ENCODE measurements around the gene PTPN9.
"Not testable (repeated sequence)": the region's sequence is repeated elsewhere in the genome, so short reads cannot be mapped to it uniquely, and the experiment has no call there.

Gene PTPN9

DNA sequence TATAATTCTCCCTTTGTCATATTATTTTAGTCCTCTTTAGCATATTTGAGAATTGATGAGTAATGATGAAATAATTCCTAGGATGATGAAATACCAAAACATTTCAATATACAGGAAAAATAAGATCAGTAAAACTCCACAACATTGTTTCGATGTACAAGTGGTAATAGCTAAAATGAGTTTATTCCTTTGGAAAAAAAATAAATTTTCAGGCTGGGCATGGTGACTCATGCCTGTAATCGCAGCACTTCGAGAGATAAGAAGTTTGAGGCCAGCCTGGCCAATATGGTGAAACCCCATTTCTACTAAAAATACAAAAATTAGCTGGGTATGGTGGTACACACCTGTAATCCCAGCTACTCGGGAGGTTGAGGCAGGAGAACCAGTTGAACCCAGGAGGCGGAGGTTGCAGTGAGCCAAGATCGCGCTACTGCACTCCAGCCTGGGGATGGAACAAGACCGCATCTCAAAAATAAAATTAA, 135.1 kb downstream of the PTPN9 start:
- H3K9me3 ChIP-seq (ENCODE audit: control insufficient read depth in 2 of 2, low read length in 2 of 2); H3K4me1 ChIP-seq (ENCODE audit: control insufficient read depth, insufficient read depth, low read length); H3K36me3 ChIP-seq (ENCODE audit: control insufficient read depth in 2 of 2, insufficient read depth in 2 of 2, low read length in 2 of 2); H3K9ac ChIP-seq (ENCODE audit: low read length in 2 of 2); H3K27ac ChIP-seq (ENCODE audit: low read length); H3K27me3 ChIP-seq (ENCODE audit: control insufficient read depth in 1 of 2, insufficient read depth in 2 of 2, low read length in 2 of 2); H3K4me3 ChIP-seq (ENCODE audit: low read length in 2 of 2): not testable (repeated sequence)

GRCh38 chr15:75437721-75438120, 141.4 kb downstream of the PTPN9 start:
- Histone ChIP-seq H3K9ac (ENCODE audit: low read length in 2 of 2) (no peak overlapping the region), H3K36me3 (ENCODE audit: control insufficient read depth in 2 of 2, insufficient read depth in 2 of 2, low read length in 2 of 2) (peaks cover 3 to 6% of the 10 kb centered on the region in 2 donors), H3K27me3 (ENCODE audit: control insufficient read depth in 1 of 2, insufficient read depth in 2 of 2, low read length in 2 of 2) (no peaks in the 10 kb centered on the region), H3K4me1 (ENCODE audit: control insufficient read depth, insufficient read depth, low read length) (no peaks in the 10 kb centered on the region), H3K4me3 (ENCODE audit: low read length in 2 of 2) (no peak overlapping the region), H3K9me3 (ENCODE audit: control insufficient read depth in 2 of 2, low read length in 2 of 2) (no peaks in the 10 kb centered on the region), H3K27ac (ENCODE audit: low read length) (no peak overlapping the region)

DNA sequence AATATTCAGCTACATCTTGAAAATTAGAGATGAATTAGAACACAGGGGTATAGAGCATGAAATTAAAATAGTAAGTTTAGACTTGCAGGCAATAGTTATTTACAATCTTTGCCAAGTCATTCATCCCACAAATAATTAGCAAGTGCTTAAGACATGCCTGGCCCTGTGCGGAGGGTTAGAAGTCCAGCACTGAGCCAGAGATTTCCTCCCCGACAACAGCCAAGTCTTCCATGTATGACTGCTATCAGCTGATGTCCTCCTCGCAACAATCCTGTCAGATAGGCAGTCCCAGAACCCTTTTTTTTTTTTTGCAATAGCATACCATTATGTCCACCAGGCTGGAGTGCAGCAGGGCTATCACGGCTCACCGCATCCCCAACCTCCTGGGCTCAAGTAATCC, 142.2 kb downstream of the PTPN9 start:
- Histone ChIP-seq H3K4me1 (ENCODE audit: control insufficient read depth, insufficient read depth, low read length) (no peaks in the 10 kb centered on the region), H3K4me3 (ENCODE audit: low read length in 2 of 2) (no peak overlapping the region), H3K9me3 (ENCODE audit: control insufficient read depth in 2 of 2, low read length in 2 of 2) (no peaks in the 10 kb centered on the region), H3K36me3 (ENCODE audit: control insufficient read depth in 2 of 2, insufficient read depth in 2 of 2, low read length in 2 of 2) (peaks cover 3 to 6% of the 10 kb centered on the region in 2 donors), H3K9ac (ENCODE audit: low read length in 2 of 2) (no peak overlapping the region), H3K27me3 (ENCODE audit: control insufficient read depth in 1 of 2, insufficient read depth in 2 of 2, low read length in 2 of 2) (no peaks in the 10 kb centered on the region), H3K27ac (ENCODE audit: low read length) (no peak overlapping the region)

- Histone ChIP-seq H3K27me3 (ENCODE audit: control insufficient read depth in 1 of 2, insufficient read depth in 2 of 2, low read length in 2 of 2) (no peaks in the 10 kb centered on the region), H3K4me1 (ENCODE audit: control insufficient read depth, insufficient read depth, low read length) (no peaks in the 10 kb centered on the region), H3K9ac (ENCODE audit: low read length in 2 of 2) (no peak overlapping the region), H3K36me3 (ENCODE audit: control insufficient read depth in 2 of 2, insufficient read depth in 2 of 2, low read length in 2 of 2) (peaks cover 11 to 19% of the 10 kb centered on the region in 2 donors), H3K9me3 (ENCODE audit: control insufficient read depth in 2 of 2, low read length in 2 of 2) (no peaks in the 10 kb centered on the region), H3K27ac (ENCODE audit: low read length) (no peak overlapping the region), H3K4me3 (ENCODE audit: low read length in 2 of 2) (no peak overlapping the region)
These were observed 147.4 kb downstream of the PTPN9 start for GRCh38 chr15:75431682-75432081.

GRCh38 chr15:75431270-75431669, 147.8 kb downstream of the PTPN9 start:
- no peak overlapping the region for H3K9ac ChIP-seq (ENCODE audit: low read length in 2 of 2)
- H3K27ac ChIP-seq (ENCODE audit: low read length), result no peak overlapping the region
- no peaks in the 10 kb centered on the region for H3K4me1 ChIP-seq (ENCODE audit: control insufficient read depth, insufficient read depth, low read length)
- peaks cover 13 to 19% of the 10 kb centered on the region in 2 donors for H3K36me3 ChIP-seq (ENCODE audit: control insufficient read depth in 2 of 2, insufficient read depth in 2 of 2, low read length in 2 of 2)
- no peak overlapping the region for H3K4me3 ChIP-seq (ENCODE audit: low read length in 2 of 2)
- H3K27me3 ChIP-seq (ENCODE audit: control insufficient read depth in 1 of 2, insufficient read depth in 2 of 2, low read length in 2 of 2), result no peaks in the 10 kb centered on the region
- H3K9me3 ChIP-seq (ENCODE audit: control insufficient read depth in 2 of 2, low read length in 2 of 2), result no peaks in the 10 kb centered on the region

- no peak overlapping the region for H3K9ac ChIP-seq (ENCODE audit: low read length in 2 of 2)
- H3K27me3 ChIP-seq (ENCODE audit: control insufficient read depth in 1 of 2, insufficient read depth in 2 of 2, low read length in 2 of 2), result no peaks in the 10 kb centered on the region
- peaks cover 11 to 19% of the 10 kb centered on the region in 2 donors for H3K36me3 ChIP-seq (ENCODE audit: control insufficient read depth in 2 of 2, insufficient read depth in 2 of 2, low read length in 2 of 2)
- H3K4me1 ChIP-seq (ENCODE audit: control insufficient read depth, insufficient read depth, low read length), result no peaks in the 10 kb centered on the region
- no peak overlapping the region for H3K27ac ChIP-seq (ENCODE audit: low read length)
- H3K4me3 ChIP-seq (ENCODE audit: low read length in 2 of 2), result no peak overlapping the region
- no peaks in the 10 kb centered on the region for H3K9me3 ChIP-seq (ENCODE audit: control insufficient read depth in 2 of 2, low read length in 2 of 2)
These were observed 148.9 kb downstream of the PTPN9 start for GRCh38 chr15:75430259-75430658.

- H3K9ac ChIP-seq (ENCODE audit: low read length in 2 of 2), result no peak overlapping the region
- no peak overlapping the region for H3K4me3 ChIP-seq (ENCODE audit: low read length in 2 of 2)
- no peaks in the 10 kb centered on the region for H3K4me1 ChIP-seq (ENCODE audit: control insufficient read depth, insufficient read depth, low read length)
- no peaks in the 10 kb centered on the region for H3K27me3 ChIP-seq (ENCODE audit: control insufficient read depth in 1 of 2, insufficient read depth in 2 of 2, low read length in 2 of 2)
- H3K27ac ChIP-seq (ENCODE audit: low read length), result no peak overlapping the region
- H3K36me3 ChIP-seq (ENCODE audit: control insufficient read depth in 2 of 2, insufficient read depth in 2 of 2, low read length in 2 of 2), result peaks cover 11 to 16% of the 10 kb centered on the region in 2 donors
- no peaks in the 10 kb centered on the region for H3K9me3 ChIP-seq (ENCODE audit: control insufficient read depth in 2 of 2, low read length in 2 of 2)
These were observed 151.0 kb downstream of the PTPN9 start for GRCh38 chr15:75428152-75428551.

DNA sequence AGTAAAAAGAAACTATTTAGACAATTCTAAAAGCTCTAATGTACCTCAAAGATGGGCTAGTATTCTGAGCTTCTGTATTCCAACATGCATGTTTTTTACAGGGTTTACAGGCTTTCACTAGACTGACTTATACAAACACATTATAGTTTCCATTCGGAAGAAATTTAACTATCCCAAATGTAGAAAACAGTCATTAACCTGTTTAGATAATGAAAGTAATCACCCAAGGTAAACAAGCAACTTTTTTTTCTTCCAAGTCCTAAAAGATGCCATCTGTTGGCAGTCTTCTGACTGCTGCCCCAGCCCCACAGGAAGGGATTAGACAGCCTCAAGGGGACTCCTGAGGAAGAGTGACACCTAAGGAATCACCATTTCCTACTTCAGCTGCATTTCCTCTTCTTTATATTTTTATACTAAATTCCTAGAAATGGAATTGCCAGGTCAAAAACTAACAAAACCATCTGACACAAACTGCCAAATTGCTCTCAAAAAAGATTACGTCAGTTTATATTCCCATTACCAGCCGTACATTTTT, 153.1 kb downstream of the PTPN9 start:
- Histone ChIP-seq H3K36me3 (ENCODE audit: control insufficient read depth in 2 of 2, insufficient read depth in 2 of 2, low read length in 2 of 2) (peaks cover 22% of the 10 kb centered on the region in 2 donors), H3K4me1 (ENCODE audit: control insufficient read depth, insufficient read depth, low read length) (no peaks in the 10 kb centered on the region), H3K27ac (ENCODE audit: low read length) (no peak overlapping the region), H3K4me3 (ENCODE audit: low read length in 2 of 2) (no peak overlapping the region), H3K9me3 (ENCODE audit: control insufficient read depth in 2 of 2, low read length in 2 of 2) (no peaks in the 10 kb centered on the region), H3K9ac (ENCODE audit: low read length in 2 of 2) (no peak overlapping the region), H3K27me3 (ENCODE audit: control insufficient read depth in 1 of 2, insufficient read depth in 2 of 2, low read length in 2 of 2) (no peaks in the 10 kb centered on the region)

DNA sequence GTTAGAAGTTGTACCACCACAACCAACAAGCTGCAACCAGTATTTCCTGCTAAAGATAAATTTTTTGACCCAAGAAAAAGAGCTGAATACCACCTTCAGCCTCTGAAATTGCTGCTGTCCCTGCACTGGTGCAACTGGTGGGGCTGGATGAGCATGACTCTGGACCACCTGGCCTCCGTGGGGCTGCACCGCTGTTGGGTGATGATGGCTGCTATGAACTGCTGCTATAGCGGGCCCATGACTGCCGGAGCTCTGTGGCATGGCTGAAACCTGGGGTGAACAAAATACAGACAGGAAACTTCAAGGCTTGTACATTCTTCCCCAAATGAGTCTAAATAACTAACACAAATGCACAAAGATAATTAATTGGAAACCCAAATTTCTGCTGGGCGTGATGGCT, 156.6 kb downstream of the PTPN9 start:
- no peaks in the 10 kb centered on the region for H3K9me3 ChIP-seq (ENCODE audit: control insufficient read depth in 2 of 2, low read length in 2 of 2)
- H3K36me3 ChIP-seq (ENCODE audit: control insufficient read depth in 2 of 2, insufficient read depth in 2 of 2, low read length in 2 of 2), result peaks cover 10 to 13% of the 10 kb centered on the region in 2 donors
- H3K4me1 ChIP-seq (ENCODE audit: control insufficient read depth, insufficient read depth, low read length), result no peaks in the 10 kb centered on the region
- H3K27ac ChIP-seq (ENCODE audit: low read length), result no peak overlapping the region
- no peaks in the 10 kb centered on the region for H3K27me3 ChIP-seq (ENCODE audit: control insufficient read depth in 1 of 2, insufficient read depth in 2 of 2, low read length in 2 of 2)
- H3K4me3 ChIP-seq (ENCODE audit: low read length in 2 of 2), result no peak overlapping the region
- no peak overlapping the region for H3K9ac ChIP-seq (ENCODE audit: low read length in 2 of 2)

DNA sequence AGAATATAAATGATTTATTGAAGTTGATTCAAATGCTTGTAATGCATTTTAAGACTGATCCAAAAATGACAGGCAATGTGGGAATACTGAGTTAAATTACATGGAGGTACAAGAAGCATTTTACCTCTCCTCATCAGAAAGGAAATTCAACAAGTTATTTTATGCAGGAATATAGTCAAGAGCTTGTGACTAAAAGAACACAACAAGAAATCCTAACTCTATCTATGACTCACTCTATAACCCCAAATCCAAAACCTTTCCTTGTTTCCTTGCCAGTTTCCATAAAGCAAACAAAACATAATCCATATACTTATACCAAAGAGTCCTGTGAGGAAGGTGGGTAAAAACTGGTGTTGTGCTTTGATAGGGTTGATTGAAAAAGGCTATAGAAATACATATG, 158.4 kb downstream of the PTPN9 start:
- Histone ChIP-seq H3K4me1 (ENCODE audit: control insufficient read depth, insufficient read depth, low read length) (no peaks in the 10 kb centered on the region), H3K27ac (ENCODE audit: low read length) (no peak overlapping the region), H3K9me3 (ENCODE audit: control insufficient read depth in 2 of 2, low read length in 2 of 2) (no peaks in the 10 kb centered on the region), H3K4me3 (ENCODE audit: low read length in 2 of 2) (no peak overlapping the region), H3K27me3 (ENCODE audit: control insufficient read depth in 1 of 2, insufficient read depth in 2 of 2, low read length in 2 of 2) (no peaks in the 10 kb centered on the region), H3K36me3 (ENCODE audit: control insufficient read depth in 2 of 2, insufficient read depth in 2 of 2, low read length in 2 of 2) (peaks cover 10 to 12% of the 10 kb centered on the region in 2 donors), H3K9ac (ENCODE audit: low read length in 2 of 2) (no peak overlapping the region)

DNA sequence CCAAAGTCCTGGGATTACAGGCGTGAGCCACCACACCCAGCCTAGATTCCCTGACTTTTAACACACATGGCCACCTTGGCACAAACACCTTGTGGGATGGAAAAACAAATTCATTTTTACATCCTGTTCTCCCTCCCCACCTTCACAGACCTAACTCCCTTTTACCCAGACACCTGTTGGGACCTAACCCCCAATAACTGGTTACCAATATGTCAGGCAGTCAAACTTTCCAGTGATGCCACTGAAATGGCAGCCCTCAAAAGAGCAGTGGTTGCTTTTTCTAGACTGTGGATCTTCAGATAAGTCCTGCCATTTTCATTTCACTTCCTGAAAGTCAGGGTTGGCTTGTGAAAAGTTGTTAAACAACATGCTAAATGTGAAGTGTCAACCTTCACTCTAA, 162.5 kb downstream of the PTPN9 start:
- Histone ChIP-seq H3K9me3 (ENCODE audit: control insufficient read depth in 2 of 2, low read length in 2 of 2) (no peaks in the 10 kb centered on the region), H3K27me3 (ENCODE audit: control insufficient read depth in 1 of 2, insufficient read depth in 2 of 2, low read length in 2 of 2) (no peaks in the 10 kb centered on the region), H3K4me1 (ENCODE audit: control insufficient read depth, insufficient read depth, low read length) (no peaks in the 10 kb centered on the region), H3K9ac (ENCODE audit: low read length in 2 of 2) (no peak overlapping the region), H3K27ac (ENCODE audit: low read length) (no peak overlapping the region), H3K4me3 (ENCODE audit: low read length in 2 of 2) (no peak overlapping the region), H3K36me3 (ENCODE audit: control insufficient read depth in 2 of 2, insufficient read depth in 2 of 2, low read length in 2 of 2) (peaks cover 15 to 16% of the 10 kb centered on the region in 2 donors)
